ENCODE results near the gene KRTAP1-1. TPM values are rescaled to one million over a fixed set of nuclear protein-coding genes. Genes with fewer than 3 reads are reported as not detected.

KRTAP1-1 gene
- total and polyA plus RNA-seq, 2 of the 4 experiments (the other 2 are of a cell fraction) = 0.90 to 1.2 TPM

DNA sequence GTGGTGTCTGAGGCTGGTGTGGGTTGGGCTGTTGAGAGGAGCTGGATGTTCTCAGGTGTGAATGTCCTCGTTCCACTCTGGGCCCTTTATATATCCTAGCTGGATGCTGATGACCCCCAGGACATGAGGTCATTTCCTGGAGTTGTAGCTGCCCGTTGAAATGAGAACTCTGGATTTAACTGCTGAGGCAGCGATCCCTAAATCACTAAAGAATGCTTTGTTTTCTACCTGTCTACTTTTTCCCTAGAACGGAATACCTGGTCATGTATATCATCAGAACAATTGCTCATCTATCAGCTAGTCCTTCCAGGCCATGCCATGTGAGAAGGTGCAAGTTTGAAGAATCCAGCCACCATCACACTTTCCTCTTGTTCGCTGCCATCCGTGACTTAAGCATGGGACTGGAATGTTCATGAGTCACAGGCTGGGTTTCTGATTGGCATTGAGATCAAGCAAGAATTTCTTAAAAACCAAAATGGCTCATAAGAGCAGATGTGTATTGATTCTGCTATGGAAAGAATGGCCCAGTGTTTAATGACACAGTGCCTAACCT is 18.9 kb upstream of the KRTAP1-1 start, which contains the start of gene KRTAP2-3:
TSS of gene KRTAP2-3 (minus strand) at position 63 of the 553 bp plus-strand sequence. CDS start 64 bp downstream, outside the sequence.
- peak within 1 kb of the TSS; percentile 86 for H3K56ac ChIP-seq (ENCODE audit: extremely low read depth, insufficient read depth, low read length)
- no peak within 1 kb of the TSS for H2AFZ ChIP-seq (replicated peaks; ENCODE audit: low read length, poor library complexity)
- BruUV-seq (replicated peaks) = no TSS peak
- peak within 1 kb of the TSS; percentile 93 for H2AK5ac ChIP-seq (ENCODE audit: low read depth, low read length)
- peak within 1 kb of the TSS; percentile 53; the same call in 2 of the 3 replicates for H2BK15ac ChIP-seq (ENCODE audit: low read depth, low read length)
- peak; percentile 44 for ATAC-seq (ENCODE audit: low read depth)
- H3K23ac ChIP-seq (ENCODE audit: low read depth, low read length) = peak within 1 kb of the TSS; percentile 97
- H2BK20ac ChIP-seq (ENCODE audit: low read depth, low read length) = peak within 1 kb of the TSS; percentile 100
- H2BK120ac ChIP-seq (ENCODE audit: low read depth, low read length) = peak within 1 kb of the TSS; percentile 99
- WGBS, 2 experiments (ENCODE audit: extremely low coverage in 2 of 2, insufficient read length in 1 of 2) = 52% methylated on average over 3 of the region's 6 CpGs; no CpG with 5 or more reads in 1 of the 2 experiments
- ChIA-PET CTCF (interaction anchor here (1.1 to 2.1 kb wide), 2 partner anchors 21 to 262 kb away, joined by 3 to 7 read pairs; no protein-coding TSS in a partner anchor), POLR2A (ENCODE audit: unreplicated experiment) (interaction anchor here (3.0 kb wide), 1 partner anchor 151 kb away, joined by 12 read pairs; no protein-coding TSS in a partner anchor)
- H2AK9ac ChIP-seq (replicated peaks; ENCODE audit: low read depth, low read length, poor library complexity) = peak within 1 kb of the TSS; percentile 18
- H3K4me1 ChIP-seq (ENCODE audit: control insufficient read depth, insufficient read depth, low read length) = peaks cover 16% of the 10 kb centered on the region
- in situ Hi-C loops (cut with MboI; ENCODE audit: low sequenced_read_pairs) (no loop called here), intact Hi-C loops (cut with micrococcal nuclease) (loop anchor here (2.0 to 5.0 kb wide), 5 partner anchors 151 to 587 kb away; no protein-coding TSS in a partner anchor), dilution Hi-C loops (cut with HindIII; ENCODE audit: low sequenced_read_pairs, unreplicated experiment) (no loop called here)
- H4K20me1 ChIP-seq (ENCODE audit: insufficient read depth, low read length) = no peaks in the 10 kb centered on the region
- no peaks in the 10 kb centered on the region for H3K79me1 ChIP-seq (ENCODE audit: low read depth in 1 of 2, low read length in 2 of 2)
- TF ChIP-seq MAZ (IDR thresholded peaks at IDR 0.05; ENCODE audit: borderline replicate concordance, low read depth, low read length) (no peak), FOS (IDR thresholded peaks at IDR 0.05; ENCODE audit: low read depth, low read length) (peak; percentile 86), NFE2L2 (IDR thresholded peaks at IDR 0.05; ENCODE audit: low read depth, low read length) (no peak), MAFK (IDR thresholded peaks at IDR 0.05; ENCODE audit: low read depth, low read length) (peak; percentile 79), BHLHE40 (IDR thresholded peaks at IDR 0.05; ENCODE audit: low read depth, low read length) (peak; percentile 78), RFX5 (IDR thresholded peaks at IDR 0.05; ENCODE audit: low read depth, low read length) (no peak), CHD1 (IDR thresholded peaks at IDR 0.05; ENCODE audit: low read depth, low read length) (no peak)
- H3K9ac ChIP-seq (ENCODE audit: low read depth, low read length) = peak within 1 kb of the TSS; percentile 55; the same call in 1 of the 2 replicates
- peak within 1 kb of the TSS; percentile 97 for H4K5ac ChIP-seq (ENCODE audit: low read depth, low read length)
- peak within 1 kb of the TSS; percentile 98 for H2BK5ac ChIP-seq (ENCODE audit: low read depth, low read length, poor library complexity, severe bottlenecking)
- no peaks in the 10 kb centered on the region for H3K9me3 ChIP-seq (ENCODE audit: control insufficient read depth, insufficient read depth, low read length)
- peak within 1 kb of the TSS; percentile 95 to 99 for H4K8ac ChIP-seq (ENCODE audit: low read depth in 2 of 2, low read length in 2 of 2)
- no peaks in the 10 kb centered on the region for H3K27me3 ChIP-seq (ENCODE audit: control insufficient read depth, insufficient read depth, low read length)
- H3K4me3 ChIP-seq (ENCODE audit: insufficient read depth, low read depth, low read length) = no peak within 1 kb of the TSS
- H3K27ac ChIP-seq (ENCODE audit: insufficient read depth, low read length) = peak within 1 kb of the TSS; percentile 94
- peak within 1 kb of the TSS; percentile 72 for H3K4me2 ChIP-seq (ENCODE audit: low read depth, low read length)
- H3K14ac ChIP-seq (replicated peaks; ENCODE audit: low read depth, low read length) = peak within 1 kb of the TSS; percentile 96
- H3K4ac ChIP-seq (ENCODE audit: low read depth, low read length) = peak within 1 kb of the TSS; percentile 98
- H3K36me3 ChIP-seq (ENCODE audit: control insufficient read depth, insufficient read depth, low read length) = no peaks in the 10 kb centered on the region
- peak within 1 kb of the TSS; percentile 92 for H4K91ac ChIP-seq (ENCODE audit: insufficient read depth, low read depth, low read length)
- peak; percentile 97 for DNase-seq
- H3K18ac ChIP-seq (ENCODE audit: low read depth, low read length) = peak within 1 kb of the TSS; percentile 99
- H3K9me1 ChIP-seq (ENCODE audit: insufficient read depth, low read length) = peaks cover 2% of the 10 kb centered on the region; the same call in 1 of the 2 replicates
